Measurements from ENCODE around the gene DEFB131A.
"Not testable (repeated sequence)": the region's sequence is repeated elsewhere in the genome, so short reads cannot be mapped to it uniquely, and the experiment has no call there.

DNA sequence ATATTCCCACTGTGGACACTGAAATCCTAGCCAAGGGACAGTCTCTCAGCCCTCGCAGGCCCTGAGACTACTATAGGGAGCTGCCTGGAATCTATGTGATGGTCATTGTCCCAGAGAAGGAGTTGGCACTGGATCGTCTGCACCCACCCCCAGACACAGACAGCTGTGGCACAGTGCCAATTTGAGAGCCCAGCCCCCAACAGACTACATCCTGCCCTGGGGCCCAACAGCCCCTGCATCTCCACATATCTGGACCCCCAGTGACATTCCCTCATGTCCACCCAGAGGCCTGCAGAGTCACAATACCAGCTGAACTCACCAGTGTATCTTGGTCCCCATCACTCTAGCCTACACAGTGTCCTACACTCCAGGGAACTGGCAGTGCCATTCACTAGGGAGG lies 38.4 kb upstream of the DEFB131A start:
- TF ChIP-seq CTCF, POLR2A (IDR thresholded peaks at IDR 0.05): not testable (repeated sequence)

Data from lower leg skin (tissue), 3 donors.